HCT116 (cell line): ENCODE data around the gene PIK3R2. TPM values are rescaled to one million over a fixed set of nuclear protein-coding genes. Genes with fewer than 3 reads are reported as not detected.
A peak's percentile ranks its signal among the peaks of the same experiment; 100 is the strongest.

Source experiments
- ATAC-seq: fragments of 200-7000 bp; cut with Tn5 transposase; 2 replicates; pipeline ENCODE4 v1.9.1; 2020; ENCODE audit warnings: mild to moderate bottlenecking, moderate library complexity
- BruUV-seq: library from RNA; stranded (reverse); fragments of 400-500 nt; replicated peaks from 2 replicates; lab custom pipeline; 2021; lab: Mats Ljungman, UMichigan
- CTCF ChIA-PET: fragments of 300-600 bp; sonication (Branson Sonifier 250); formaldehyde crosslinking; loops from one replicate; lab custom pipeline; 2021; ENCODE audit warnings: antibody characterized with exemption; lab: Charles Lee
- POLR2A ChIA-PET: fragments of 300-600, 350-600 bp; sonication (Branson Sonifier 250); formaldehyde crosslinking; loops from one replicate; lab custom pipeline; 2021; ENCODE audit warnings: antibody characterized with exemption; lab: Charles Lee
- RAD21 ChIA-PET, 2 experiments: fragments of 300-600 bp; sonication (Branson Sonifier 250); formaldehyde crosslinking; loops; one replicate each; lab custom pipeline; 2023; ENCODE audit warnings: low total read pairs in 2 of 2; ENCODE audit not compliant: uncharacterized antibody in 2 of 2, unreplicated experiment in 2 of 2, low non-redundant PET in 1 of 2; lab: Charles Lee
- DNase-seq: peaks from one replicate; pipeline ENCODE4 v3.0.0-alpha.2; 2010; ENCODE audit warnings: low read depth, low spot score
- H2AFZ ChIP-seq: fragments of 200-600 bp; shearing (Covaris generic), sonication (generic); 2 replicates; pipeline ENCODE4 v1.6.1; 2017; ENCODE audit warnings: low read depth, mixed run types, mixed read lengths, antibody characterized with exemption, low read length; ENCODE audit not compliant: poor library complexity, severe bottlenecking
- H3K27ac ChIP-seq: 2 replicates; pipeline ENCODE4 v1.5.1; 2012; ENCODE audit warnings: low read depth, low read length
- H3K27me3 ChIP-seq: fragments of 200-600 bp; sonication (generic); 2 replicates; pipeline ENCODE4 v1.6.1; 2016; ENCODE audit warnings: mixed run types, low read length, mixed read lengths; ENCODE audit not compliant: insufficient read depth
- H3K36me3 ChIP-seq, 2 experiments: fragments of 200-500 bp in 1 of 2; fragments of 200-600 bp in 1 of 2; sonication (Bioruptor generic) in 1 of 2; sonication (generic) in 1 of 2; 2 replicates each; pipeline versions ENCODE4 v1.5.1 to v1.6.1; 2014 to 2016; ENCODE audit warnings: low read length in 2 of 2, inconsistent platforms in 1 of 2, mixed read lengths in 1 of 2, mixed run types in 1 of 2; ENCODE audit not compliant: insufficient read depth in 2 of 2, control insufficient read depth in 1 of 2
- H3K4me1 ChIP-seq, 2 experiments: fragments of 200-600 bp in 1 of 2; sonication (generic) in 1 of 2; 2 replicates each; pipeline versions ENCODE4 v1.5.1 to v1.6.1; 2012 to 2017; ENCODE audit warnings: low read length in 2 of 2, inconsistent platforms in 1 of 2, mild to moderate bottlenecking in 1 of 2, mixed read lengths in 1 of 2, mixed run types in 1 of 2, moderate library complexity in 1 of 2; ENCODE audit not compliant: insufficient read depth in 2 of 2, control insufficient read depth in 1 of 2
- H3K4me2 ChIP-seq: fragments of 200-600 bp; sonication (generic); 2 replicates; pipeline ENCODE4 v1.6.1; 2017; ENCODE audit warnings: mixed run types, low read length, mixed read lengths
- H3K4me3 ChIP-seq, 2 experiments: fragments of 200-600 bp in 1 of 2; sonication (generic) in 1 of 2; replicated peaks in 1 of 2; 2 replicates each; pipeline ENCODE4 v1.5.1; 2011 to 2016; ENCODE audit warnings: low read length in 2 of 2, control low read depth in 1 of 2, low read depth in 1 of 2, mild to moderate bottlenecking in 1 of 2, mixed read lengths in 1 of 2, mixed run types in 1 of 2
- H3K79me2 ChIP-seq: fragments of 200-600 bp; sonication (generic); 2 replicates; pipeline ENCODE4 v1.6.1; 2017; ENCODE audit warnings: mild to moderate bottlenecking, mixed run types, low read length, moderate library complexity, mixed read lengths; ENCODE audit not compliant: insufficient read depth
- H3K9ac ChIP-seq: fragments of 200-600 bp; sonication (generic); 2 replicates; pipeline ENCODE4 v1.6.1; 2016; ENCODE audit warnings: low read length, mixed read lengths
- H3K9me2 ChIP-seq: fragments of 200-600 bp; sonication (generic), shearing (Covaris generic); 2 replicates; pipeline ENCODE4 v1.6.1; 2017; ENCODE audit warnings: mixed run types, mild to moderate bottlenecking, moderate library complexity; ENCODE audit not compliant: insufficient read depth
- H3K9me3 ChIP-seq, 2 experiments: fragments of 200-500 bp in 1 of 2; fragments of 200-600 bp in 1 of 2; sonication (Bioruptor generic) in 1 of 2; sonication (generic) in 1 of 2; 2 replicates each; pipeline ENCODE4 v1.6.1; 2014 to 2017; ENCODE audit warnings: low read length in 2 of 2, mixed read lengths in 2 of 2, inconsistent platforms in 1 of 2, low read depth in 1 of 2, mild to moderate bottlenecking in 1 of 2, mixed run types in 1 of 2, moderate library complexity in 1 of 2; ENCODE audit not compliant: control insufficient read depth in 1 of 2, insufficient read depth in 1 of 2
- H4K20me1 ChIP-seq: fragments of 200-600 bp; sonication (generic), shearing (Covaris generic); 2 replicates; pipeline ENCODE4 v1.6.1; 2017; ENCODE audit warnings: mixed run types, mild to moderate bottlenecking, moderate library complexity; ENCODE audit not compliant: insufficient read depth
- CBX3 ChIP-seq: IDR thresholded peaks from 2 replicates; pipeline ENCODE4 v1.6.1; 2012; ENCODE audit warnings: low read depth
- EZH2 ChIP-seq: fragments of 200-600 bp; sonication (generic); IDR thresholded peaks from 2 replicates; pipeline ENCODE4 v1.6.1; 2017; ENCODE audit warnings: antibody characterized with exemption, mixed run types
- JUND ChIP-seq: IDR thresholded peaks from 2 replicates; pipeline ENCODE4 v1.6.1; 2012
- SIN3A ChIP-seq: IDR thresholded peaks from 2 replicates; pipeline ENCODE4 v1.6.1; 2012; ENCODE audit warnings: low read depth
- ZNF274 ChIP-seq: fragments of 200-500 bp; sonication (Bioruptor generic); IDR thresholded peaks from 2 replicates; pipeline ENCODE4 v1.6.1; 2014; ENCODE audit warnings: mild to moderate bottlenecking, low read depth, low read length, inconsistent platforms
- intact Hi-C: fragments of 100-400 bp; cut with micrococcal nuclease; formaldehyde crosslinking; loops from 2 replicates; pipeline ENCODE4 v1.10.0; 2022
- total RNA-seq: library from RNA; stranded (reverse); gene quantifications from one replicate; pipeline ENCODE4 v1.2.1, GENCODE V29; 2021; ENCODE audit not compliant: unreplicated experiment

The PIK3R2 gene
- total RNA-seq, 1 experiment from 2014 or later: 53.4 TPM

- Histone ChIP-seq H3K27ac (no peak overlapping the region), H3K4me2 (no peak overlapping the region), H3K9me2 (no peaks in the 10 kb centered on the region), H3K79me2 (no peaks in the 10 kb centered on the region), H2AFZ (no peak overlapping the region), H3K9ac (no peak overlapping the region), H3K4me1 (no peaks in the 10 kb centered on the region), H3K9me3 (no peaks in the 10 kb centered on the region), H3K4me3 (no peak overlapping the region), H3K27me3 (no peaks in the 10 kb centered on the region), H3K36me3 (peaks cover 2 to 14% of the 10 kb centered on the region in 2 experiments; a peak in 2 of 4 replicates), H4K20me1 (no peaks in the 10 kb centered on the region)
- ATAC-seq (peak; percentile 70), DNase-seq (no peak)
- BruUV-seq: no TSS peak
- ChIA-PET CTCF (no interaction called here), RAD21 (interaction anchor here in 1 of 2 experiments (0.7 kb wide), 1 partner anchor 191 kb away, joined by 4 read pairs; the partner anchor contains the start of gene LSM4), POLR2A (no interaction called here)
- no peak for TF ChIP-seq CBX3
- intact Hi-C loops: no loop called here
Observed at GRCh38 chr19:18131841-18132596, 20.9 kb upstream of the PIK3R2 start.

GRCh38 chr19:18135712-18136584, 17.0 kb upstream of the PIK3R2 start:
- ChIA-PET RAD21 (no interaction called here), POLR2A (no interaction called here), CTCF (no interaction called here)
- Histone ChIP-seq H3K79me2 (no peaks in the 10 kb centered on the region), H3K4me2 (no peak overlapping the region), H2AFZ (no peak overlapping the region), H3K27ac (no peak overlapping the region), H3K4me1 (no peaks in the 10 kb centered on the region), H3K36me3 (peaks cover 8 to 9% of the 10 kb centered on the region in 2 experiments; a peak in 3 of 4 replicates), H3K9me3 (no peaks in the 10 kb centered on the region), H4K20me1 (no peaks in the 10 kb centered on the region), H3K4me3 (no peak overlapping the region), H3K27me3 (no peaks in the 10 kb centered on the region), H3K9me2 (no peaks in the 10 kb centered on the region), H3K9ac (no peak overlapping the region)
- TF ChIP-seq ZNF274 (no peak), JUND (no peak), EZH2 (no peak), SIN3A (no peak), CBX3 (no peak)
- intact Hi-C loops: no loop called here
- BruUV-seq: no TSS peak
- ATAC-seq (no peak), DNase-seq (no peak)
